HS-27A (cell line): ENCODE results near the gene SLC40A1.
A peak's percentile ranks its signal among the peaks of the same experiment; 100 is the strongest.
"Not testable (repeated sequence)": the region's sequence is repeated elsewhere in the genome, so short reads cannot be mapped to it uniquely, and the experiment has no call there.

Experiments
- DNase-seq: peaks from one replicate; pipeline ENCODE4 v3.0.0-alpha.2; 2012; ENCODE audit warnings: low read depth, missing footprints

The SLC40A1 gene

GRCh38 chr2:189580658-189581353 is at the start of gene SLC40A1:
Gene SLC40A1, minus strand, starts transcription at chr2:189580786. Its CDS starts 326 bp downstream, at chr2:189580460.
- DNase-seq, result no peak

- no peak for DNase-seq
Observed at GRCh38 chr2:189629531-189630453, 49.2 kb upstream of the SLC40A1 start.

- DNase-seq, result no peak
Observed at GRCh38 chr2:189628817-189629530, 48.4 kb upstream of the SLC40A1 start.

GRCh38 chr2:189627789-189628188 is 47.2 kb upstream of the SLC40A1 start:
- no peak for DNase-seq

DNA sequence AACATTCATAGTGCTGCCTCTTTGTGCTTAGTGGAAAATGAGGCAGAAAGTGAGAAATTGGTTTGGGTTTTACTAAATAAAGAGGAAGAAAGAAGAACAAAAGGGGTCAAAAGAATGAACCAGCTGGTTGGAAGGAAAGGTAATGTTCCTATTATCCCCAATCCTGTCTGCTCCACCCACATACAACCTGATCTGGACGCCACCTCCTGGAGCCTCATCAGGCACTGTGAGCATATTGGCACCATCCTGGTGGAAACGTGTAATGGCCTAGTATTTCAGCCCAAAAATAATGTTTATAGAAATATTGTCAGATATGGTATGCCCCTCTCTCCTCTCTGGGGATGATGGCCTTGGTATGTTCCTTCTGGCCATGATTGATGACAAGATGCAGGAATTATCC is 45.0 kb upstream of the SLC40A1 start:
- DNase-seq, result no peak

DNA sequence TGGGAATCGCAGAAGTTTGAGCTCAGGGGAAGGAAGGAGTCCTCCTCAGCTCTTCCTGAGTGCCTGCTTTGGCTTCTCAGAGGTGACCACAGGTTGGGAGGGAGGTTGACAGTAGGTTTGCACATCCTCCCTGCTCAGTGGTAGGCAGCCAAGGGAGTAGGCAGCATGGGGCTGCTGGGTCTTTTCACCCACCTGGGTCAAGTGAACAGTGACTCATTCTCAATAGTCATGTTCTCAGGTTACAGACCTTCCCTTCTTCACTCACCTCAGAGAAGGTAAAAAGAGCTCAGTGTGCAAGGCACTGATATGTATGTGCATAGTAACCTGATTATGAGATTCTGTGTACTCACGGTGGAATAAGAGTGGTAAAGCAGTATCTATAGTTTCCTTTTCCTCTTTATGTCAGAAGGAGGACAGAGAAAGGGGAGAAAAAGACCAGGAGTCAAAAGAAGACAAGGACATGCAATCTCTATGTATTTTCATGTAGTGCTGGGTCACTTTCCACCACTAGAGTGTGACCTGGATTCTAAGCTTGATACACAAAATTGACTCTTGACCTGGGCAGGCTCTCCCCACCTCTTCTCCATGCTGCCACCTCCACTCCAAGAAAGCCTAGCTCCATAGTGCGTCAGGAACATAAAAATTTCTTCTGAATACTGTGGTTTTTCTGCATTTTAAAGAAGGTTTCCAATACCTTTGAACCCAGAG is 44.2 kb upstream of the SLC40A1 start:
- no peak for DNase-seq

DNA sequence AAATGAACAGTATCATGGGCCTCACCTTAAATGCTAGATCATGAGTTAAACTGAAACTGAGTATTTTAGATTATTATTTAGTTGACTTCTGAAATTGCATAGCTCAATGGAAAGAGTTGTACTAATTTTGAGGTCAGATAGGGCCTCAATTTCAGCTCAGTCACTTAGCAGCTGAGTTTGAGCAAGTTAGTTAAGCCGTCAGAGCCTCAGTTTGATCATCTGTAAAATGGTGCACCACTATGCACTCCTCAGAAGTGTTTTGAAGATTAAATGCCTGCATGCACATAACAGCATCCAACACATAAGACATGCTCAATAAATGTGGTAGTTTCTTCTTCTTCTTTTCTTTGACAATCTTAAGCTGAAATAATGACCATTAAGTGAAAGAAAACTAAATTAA is 42.5 kb upstream of the SLC40A1 start:
- DNase-seq, result no peak

- no peak for DNase-seq
Observed at GRCh38 chr2:189621781-189622180, 41.2 kb upstream of the SLC40A1 start.

- DNase-seq, result no peak
Observed at GRCh38 chr2:189618197-189618596, 37.6 kb upstream of the SLC40A1 start.

DNA sequence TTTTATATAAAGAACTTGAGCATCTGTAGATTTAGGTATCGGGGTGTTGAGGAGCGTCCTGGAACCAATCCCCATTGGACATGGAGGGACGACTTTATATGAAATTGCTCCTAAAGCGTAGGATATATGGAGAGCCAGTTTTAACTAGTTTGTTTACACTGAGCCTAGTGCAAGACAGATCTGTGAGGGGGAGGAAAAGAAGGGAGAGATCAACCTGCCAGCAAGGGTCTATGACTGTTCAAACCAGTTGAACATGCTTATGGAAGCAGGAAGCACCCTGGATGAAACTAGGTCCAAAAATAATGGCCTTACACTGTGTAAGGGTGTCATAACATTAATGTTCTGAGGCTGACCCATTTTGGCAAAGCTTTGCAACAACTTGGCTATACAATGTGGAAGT is 34.0 kb upstream of the SLC40A1 start:
- no peak for DNase-seq

DNA sequence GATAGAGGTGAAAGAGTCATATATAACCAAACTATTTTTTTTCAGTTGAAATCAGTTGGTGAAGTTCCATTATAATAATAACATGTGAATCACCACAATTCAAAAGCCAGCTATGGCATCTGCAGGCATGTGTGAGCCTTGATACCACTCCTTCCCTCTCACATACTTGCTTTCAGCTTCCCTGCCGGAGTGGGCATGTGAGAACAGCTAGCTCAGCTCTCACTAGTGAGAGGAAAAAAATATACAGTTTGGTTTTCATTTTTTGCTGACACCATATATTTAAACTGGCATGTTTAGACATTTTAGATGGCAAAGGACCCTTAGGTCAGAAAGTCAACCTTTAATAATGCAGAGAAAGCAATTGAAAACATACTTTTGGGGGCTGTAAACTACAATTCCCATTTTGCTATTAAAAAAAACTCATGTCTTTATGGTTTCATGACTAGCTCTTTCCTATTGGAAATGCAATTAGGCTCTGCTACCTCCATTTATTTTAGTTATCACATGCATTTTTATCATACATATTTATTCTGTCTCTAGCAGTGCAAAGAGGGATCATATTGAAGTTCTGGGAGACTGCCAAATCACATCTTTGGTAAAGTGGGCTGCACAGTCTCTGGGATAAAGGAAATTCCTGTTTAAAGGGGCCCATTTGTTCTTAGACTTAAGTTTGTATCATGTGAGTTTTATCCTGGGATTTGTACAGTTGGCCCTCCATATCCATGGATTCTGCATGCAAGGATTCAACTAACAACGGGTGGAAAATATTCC is 33.2 kb upstream of the SLC40A1 start:
- DNase-seq, result no peak

- peak; percentile 51 for DNase-seq
Observed at GRCh38 chr2:189613077-189613636, 32.6 kb upstream of the SLC40A1 start.

- no peak for DNase-seq
Observed at GRCh38 chr2:189610700-189611099, 30.1 kb upstream of the SLC40A1 start.

DNA sequence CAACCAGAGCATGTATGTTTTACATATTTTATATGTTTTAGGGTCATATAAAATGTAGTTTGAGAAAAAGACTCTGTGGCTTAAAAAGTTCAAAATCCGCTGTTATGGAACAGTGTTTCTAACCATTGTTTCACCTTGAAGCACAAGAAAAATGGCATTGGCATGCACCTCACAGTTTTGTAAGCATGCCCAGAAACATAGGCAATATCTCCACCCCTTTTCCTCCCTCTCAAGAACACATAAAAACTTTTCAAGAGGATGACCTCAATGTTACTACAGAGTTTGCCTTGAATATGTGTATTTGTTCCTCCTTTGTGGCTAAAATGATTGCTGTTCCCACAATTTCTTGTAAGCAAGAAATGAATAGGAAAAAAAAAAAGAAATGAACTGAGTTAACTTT is 29.3 kb upstream of the SLC40A1 start:
- DNase-seq, result no peak

GRCh38 chr2:189609423-189609816 is 28.8 kb upstream of the SLC40A1 start:
- no peak for DNase-seq

GRCh38 chr2:189608795-189609422 is 28.3 kb upstream of the SLC40A1 start:
- DNase-seq, result no peak

GRCh38 chr2:189608170-189608569 is 27.6 kb upstream of the SLC40A1 start:
- DNase-seq, result no peak

GRCh38 chr2:189602233-189602632 is 21.6 kb upstream of the SLC40A1 start:
- DNase-seq, result no peak

DNA sequence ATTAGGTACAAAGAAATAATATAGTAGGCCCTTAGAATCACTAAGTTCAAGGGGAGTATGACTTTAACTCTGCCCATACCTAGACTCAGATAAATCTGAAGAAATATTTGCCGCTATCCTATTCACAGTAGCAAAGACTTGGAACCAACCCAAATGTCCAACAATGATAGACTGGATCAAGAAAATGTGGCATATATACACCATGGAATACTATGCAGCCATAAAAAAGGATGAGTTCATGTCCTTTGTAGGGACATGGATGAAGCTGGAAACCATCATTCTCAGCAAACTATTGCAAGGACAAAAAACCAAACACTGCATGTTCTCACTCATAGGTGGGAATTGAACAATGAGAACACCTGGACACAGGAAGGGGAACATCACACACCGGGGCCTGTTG is 21.1 kb upstream of the SLC40A1 start:
- not testable (repeated sequence) for DNase-seq

- no peak for DNase-seq
Observed at GRCh38 chr2:189601043-189601442, 20.5 kb upstream of the SLC40A1 start.
